Tibial artery (tissue), 4 donors: Measurements from ENCODE around the gene IRX1.

Experiments
- DNase-seq, 2 donors: peaks; one replicate each; pipeline ENCODE4 v3.0.0-alpha.2; 2019
- H3K27ac ChIP-seq, 2 donors: fragments of 200-600 bp; sonication (generic) in 1 of 2; 1 replicate in 1 of 2; 2 replicates in 1 of 2; pipeline ENCODE4 v1.5.1; 2018 to 2019; ENCODE audit warnings: mild to moderate bottlenecking in 1 of 2
- H3K27me3 ChIP-seq, 2 donors: fragments of 200-600 bp; sonication (generic) in 1 of 2; one replicate each; pipeline versions ENCODE4 v1.5.1 to v1.6.0; 2016 to 2019
- H3K36me3 ChIP-seq, 3 donors: fragments of 200-600 bp; sonication (generic) in 2 of 3; one replicate each; pipeline ENCODE4 v1.5.1; 2016 to 2019; ENCODE audit warnings: mild to moderate bottlenecking in 2 of 3
- H3K4me1 ChIP-seq, 4 donors: fragments of 200-600 bp; sonication (generic) in 2 of 4; 1 replicate in 3 of 4; 2 replicates in 1 of 4; pipeline ENCODE4 v1.5.1; 2016 to 2019
- H3K4me3 ChIP-seq, 2 donors: fragments of 200-600 bp; sonication (generic) in 1 of 2; 1 replicate in 1 of 2; 2 replicates in 1 of 2; pipeline ENCODE4 v1.5.1; 2018 to 2019; ENCODE audit warnings: mild to moderate bottlenecking in 2 of 2
- H3K9me3 ChIP-seq, 3 donors: fragments of 200-600 bp; sonication (generic) in 1 of 3; one replicate each; pipeline ENCODE4 v1.5.1; 2016 to 2019
- intact Hi-C: fragments of 100-400 bp; cut with DNase I; formaldehyde crosslinking; loops from one replicate; pipeline ENCODE4 v1.15.0; 2023; ENCODE audit warnings: low total_unique reads
- TF ChIP-seq, protein P1 (sequence below), 2 experiments: fragments of 200-600 bp in 1 of 2; fragments of 450-650 bp in 1 of 2; IDR thresholded peaks; one replicate each; pipeline ENCODE4 v1.5.1; 2017 to 2019; ENCODE audit warnings: antibody characterized with exemption in 2 of 2, mild to moderate bottlenecking in 1 of 2, moderate library complexity in 1 of 2

IRX1 gene

DNA sequence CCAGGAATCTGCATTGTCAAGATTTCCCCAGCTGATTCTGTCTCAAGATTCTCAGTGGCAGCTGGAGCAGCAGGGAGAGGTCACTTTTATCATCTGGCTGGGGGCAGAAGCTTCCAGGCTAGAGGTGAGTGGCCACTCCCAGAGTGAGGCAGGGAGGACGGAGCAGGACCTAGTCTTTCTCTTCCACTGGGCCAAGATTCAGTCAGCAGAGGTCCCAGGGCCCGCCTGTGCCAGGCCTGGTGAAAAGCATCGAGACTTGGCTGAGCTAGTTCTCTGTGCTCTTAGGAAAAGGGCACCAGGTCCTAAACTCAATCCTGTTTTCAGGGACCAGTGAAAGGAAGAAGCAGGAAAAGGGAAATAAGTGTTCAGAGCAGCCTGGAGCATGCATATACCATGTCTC lies 46.6 kb downstream of the IRX1 start:
- H3K36me3 ChIP-seq: no peaks in the 10 kb centered on the region
- intact Hi-C loops: no loop called here

GRCh38 chr5:3650320-3650719 lies 54.7 kb downstream of the IRX1 start:
- H3K36me3 ChIP-seq: no peaks in the 10 kb centered on the region
- TF ChIP-seq, protein P1, sequence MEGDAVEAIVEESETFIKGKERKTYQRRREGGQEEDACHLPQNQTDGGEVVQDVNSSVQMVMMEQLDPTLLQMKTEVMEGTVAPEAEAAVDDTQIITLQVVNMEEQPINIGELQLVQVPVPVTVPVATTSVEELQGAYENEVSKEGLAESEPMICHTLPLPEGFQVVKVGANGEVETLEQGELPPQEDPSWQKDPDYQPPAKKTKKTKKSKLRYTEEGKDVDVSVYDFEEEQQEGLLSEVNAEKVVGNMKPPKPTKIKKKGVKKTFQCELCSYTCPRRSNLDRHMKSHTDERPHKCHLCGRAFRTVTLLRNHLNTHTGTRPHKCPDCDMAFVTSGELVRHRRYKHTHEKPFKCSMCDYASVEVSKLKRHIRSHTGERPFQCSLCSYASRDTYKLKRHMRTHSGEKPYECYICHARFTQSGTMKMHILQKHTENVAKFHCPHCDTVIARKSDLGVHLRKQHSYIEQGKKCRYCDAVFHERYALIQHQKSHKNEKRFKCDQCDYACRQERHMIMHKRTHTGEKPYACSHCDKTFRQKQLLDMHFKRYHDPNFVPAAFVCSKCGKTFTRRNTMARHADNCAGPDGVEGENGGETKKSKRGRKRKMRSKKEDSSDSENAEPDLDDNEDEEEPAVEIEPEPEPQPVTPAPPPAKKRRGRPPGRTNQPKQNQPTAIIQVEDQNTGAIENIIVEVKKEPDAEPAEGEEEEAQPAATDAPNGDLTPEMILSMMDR (IDR thresholded peaks at IDR 0.05): no peak
- no peaks in the 10 kb centered on the region for H3K9me3 ChIP-seq
- H3K27me3 ChIP-seq: no peaks in the 10 kb centered on the region
- no peak overlapping the region for H3K4me3 ChIP-seq
- intact Hi-C loops: no loop called here
- no peaks in the 10 kb centered on the region for H3K4me1 ChIP-seq
- H3K27ac ChIP-seq: no peak overlapping the region
- no peak for DNase-seq

More for the DNA sequence above, 46.6 kb downstream of the IRX1 start:
- Histone ChIP-seq H3K27ac (no peak overlapping the region), H3K4me3 (no peak overlapping the region), H3K9me3 (no peaks in the 10 kb centered on the region), H3K27me3 (no peaks in the 10 kb centered on the region), H3K4me1 (no peaks in the 10 kb centered on the region)
- DNase-seq: no peak
- TF ChIP-seq, protein P1 (IDR thresholded peaks at IDR 0.05): no peak

DNA sequence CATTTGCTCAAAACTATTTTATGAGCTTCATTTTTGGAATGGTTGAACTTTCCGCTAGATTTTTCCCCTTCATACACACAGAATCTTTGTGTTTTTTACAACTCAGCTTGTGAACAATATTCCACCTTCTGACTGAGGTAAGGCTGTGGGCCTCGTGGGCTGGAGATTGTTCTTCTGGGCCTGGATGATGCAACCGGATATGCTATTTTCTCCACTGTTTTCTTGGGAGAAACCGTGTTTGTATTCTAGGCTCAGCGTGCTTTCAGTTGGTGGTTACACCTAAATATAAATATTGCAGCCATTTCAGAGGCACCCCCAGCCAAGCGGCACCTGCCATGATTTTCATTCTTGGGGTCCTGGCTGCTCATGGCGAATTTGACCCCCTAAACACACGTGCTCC lies 55.2 kb downstream of the IRX1 start:
- TF ChIP-seq, protein P1 (IDR thresholded peaks at IDR 0.05): no peak
- H3K4me3 ChIP-seq: no peak overlapping the region
- H3K36me3 ChIP-seq: no peaks in the 10 kb centered on the region
- no peak for DNase-seq
- intact Hi-C loops: no loop called here
- no peaks in the 10 kb centered on the region for H3K4me1 ChIP-seq
- no peaks in the 10 kb centered on the region for H3K27me3 ChIP-seq
- no peaks in the 10 kb centered on the region for H3K9me3 ChIP-seq
- H3K27ac ChIP-seq: no peak overlapping the region
